H9 (cell line): Measurements from ENCODE around the gene UMAD1. TPM values are rescaled to one million over a fixed set of nuclear protein-coding genes. Genes with fewer than 3 reads are reported as not detected.

Experiments
- DNase-seq: peaks from one replicate; pipeline ENCODE4 v3.0.0-alpha.2; 2017
- H2AFZ ChIP-seq: one replicate; pipeline ENCODE4 v1.6.1; 2013; ENCODE audit warnings: mild to moderate bottlenecking, low read length, control low read depth, moderate library complexity
- H2AK5ac ChIP-seq: 2 replicates; pipeline ENCODE4 v1.6.1; 2013; ENCODE audit warnings: low read length, control low read depth, mixed read lengths; ENCODE audit not compliant: insufficient read length
- H2BK120ac ChIP-seq: one replicate; pipeline ENCODE4 v1.6.1; 2013; ENCODE audit warnings: low read depth, mild to moderate bottlenecking, low read length, control low read depth, inconsistent platforms; ENCODE audit not compliant: poor library complexity, severe bottlenecking
- H2BK12ac ChIP-seq: 2 replicates; pipeline ENCODE4 v1.6.1; 2013; ENCODE audit warnings: low read length, control low read depth, mixed read lengths, low read depth; ENCODE audit not compliant: insufficient read length
- H2BK15ac ChIP-seq: 2 replicates; pipeline ENCODE4 v1.6.1; 2013; ENCODE audit warnings: low read depth, low read length, control low read depth
- H2BK20ac ChIP-seq: one replicate; pipeline ENCODE4 v1.6.1; 2013; ENCODE audit warnings: low read depth, mild to moderate bottlenecking, low read length, control low read depth, inconsistent platforms; ENCODE audit not compliant: poor library complexity, severe bottlenecking
- H2BK5ac ChIP-seq: 2 replicates; pipeline ENCODE4 v1.6.1; 2013; ENCODE audit warnings: low read length, control low read depth, mixed read lengths; ENCODE audit not compliant: insufficient read length
- H3K14ac ChIP-seq: 2 replicates; pipeline ENCODE4 v1.6.1; 2013; ENCODE audit warnings: low read length, control low read depth; ENCODE audit not compliant: insufficient read depth
- H3K18ac ChIP-seq: 2 replicates; pipeline ENCODE4 v1.6.1; 2013; ENCODE audit warnings: low read depth, mild to moderate bottlenecking, mixed read lengths, low read length, control low read depth; ENCODE audit not compliant: insufficient read length
- H3K23ac ChIP-seq: 2 replicates; pipeline ENCODE4 v1.6.1; 2013; ENCODE audit warnings: low read length, control low read depth, mixed read lengths, low read depth; ENCODE audit not compliant: insufficient read length
- H3K23me2 ChIP-seq: 2 replicates; pipeline ENCODE4 v1.6.1; 2013; ENCODE audit warnings: low read depth, mild to moderate bottlenecking, mixed read lengths, low read length, control low read depth; ENCODE audit not compliant: insufficient read length, poor library complexity, severe bottlenecking
- H3K27ac ChIP-seq: 2 replicates; pipeline ENCODE4 v1.5.1; 2013; ENCODE audit warnings: low read length, control low read depth, mixed read lengths, low read depth; ENCODE audit not compliant: insufficient read length
- H3K27me3 ChIP-seq: 2 replicates; pipeline ENCODE4 v1.6.1; 2013; ENCODE audit warnings: low read length, control low read depth, inconsistent platforms; ENCODE audit not compliant: insufficient read depth
- H3K4ac ChIP-seq: 2 replicates; pipeline ENCODE4 v1.6.1; 2013; ENCODE audit warnings: low read depth, mild to moderate bottlenecking, control low read depth, inconsistent platforms, low read length, moderate library complexity
- H3K4me1 ChIP-seq: 2 replicates; pipeline ENCODE4 v1.6.1; 2013; ENCODE audit warnings: low read length, control low read depth, inconsistent platforms; ENCODE audit not compliant: insufficient read depth
- H3K4me2 ChIP-seq: 2 replicates; pipeline ENCODE4 v1.6.1; 2013; ENCODE audit warnings: low read length, control low read depth, mixed read lengths; ENCODE audit not compliant: insufficient read length, insufficient read depth
- H3K56ac ChIP-seq: 2 replicates; pipeline ENCODE4 v1.6.1; 2013; ENCODE audit warnings: low read depth, mild to moderate bottlenecking, mixed read lengths, low read length, control low read depth; ENCODE audit not compliant: insufficient read length
- H3K79me1 ChIP-seq: 2 replicates; pipeline ENCODE4 v1.6.1; 2013; ENCODE audit warnings: low read depth, mild to moderate bottlenecking, moderate library complexity, low read length, control low read depth, inconsistent platforms; ENCODE audit not compliant: insufficient read depth, poor library complexity, severe bottlenecking
- H3K79me2 ChIP-seq: 2 replicates; pipeline ENCODE4 v1.6.1; 2013; ENCODE audit warnings: low read length, control low read depth, inconsistent platforms; ENCODE audit not compliant: insufficient read depth
- H3K9ac ChIP-seq: 2 replicates; pipeline ENCODE4 v1.6.1; 2013; ENCODE audit warnings: low read length, control low read depth, mixed read lengths; ENCODE audit not compliant: insufficient read length; ENCODE audit errors: extremely low read depth
- H3K9me3 ChIP-seq: one replicate; pipeline ENCODE4 v1.6.1; 2013; ENCODE audit warnings: low read depth, low read length, inconsistent platforms; ENCODE audit not compliant: control insufficient read depth
- H3T11ph ChIP-seq: one replicate; pipeline ENCODE4 v1.6.1; 2013; ENCODE audit warnings: mild to moderate bottlenecking, low read length, control low read depth, inconsistent platforms
- H4K20me1 ChIP-seq: one replicate; pipeline ENCODE4 v1.6.1; 2013; ENCODE audit not compliant: control insufficient read depth, insufficient read length, insufficient read depth
- H4K5ac ChIP-seq: 2 replicates; pipeline ENCODE4 v1.6.1; 2013; ENCODE audit warnings: low read depth, mild to moderate bottlenecking, mixed read lengths, low read length, control low read depth; ENCODE audit not compliant: insufficient read length
- H4K8ac ChIP-seq: replicated peaks from 2 replicates; pipeline ENCODE4 v1.6.1; 2013; ENCODE audit warnings: low read length, control low read depth, mixed read lengths, low read depth; ENCODE audit not compliant: insufficient read length
- H4K91ac ChIP-seq: 2 replicates; pipeline ENCODE4 v1.6.1; 2013; ENCODE audit warnings: low read depth, mild to moderate bottlenecking, moderate library complexity, mixed read lengths, low read length, control low read depth; ENCODE audit not compliant: insufficient read length
- H3K27ac Mint-ChIP-seq, 3 experiments: 2 replicates in 2 of 3; 3 replicates in 1 of 3; pipeline ENCODE4 v1.8.0; 2020 to 2021; ENCODE audit warnings: mixed read lengths in 3 of 3, mild to moderate bottlenecking in 1 of 3, moderate library complexity in 1 of 3
- H3K27me3 Mint-ChIP-seq: 2 replicates; pipeline ENCODE4 v1.8.0; 2021; ENCODE audit warnings: low read depth, mild to moderate bottlenecking, moderate library complexity, mixed read lengths
- H3K36me3 Mint-ChIP-seq, 3 experiments: 2 replicates in 2 of 3; 3 replicates in 1 of 3; pipeline ENCODE4 v1.8.0; 2020 to 2021; ENCODE audit warnings: low read depth in 3 of 3, mixed read lengths in 3 of 3; ENCODE audit not compliant: insufficient read depth in 1 of 3
- H3K4me1 Mint-ChIP-seq, 2 experiments: 2 replicates each; pipeline ENCODE4 v1.8.0; 2020; ENCODE audit warnings: mixed read lengths in 2 of 2
- H3K4me3 Mint-ChIP-seq, 2 experiments: 2 replicates in 1 of 2; 3 replicates in 1 of 2; pipeline ENCODE4 v1.8.0; 2020 to 2021; ENCODE audit warnings: mild to moderate bottlenecking in 2 of 2, mixed read lengths in 2 of 2, moderate library complexity in 1 of 2
- H3K9me3 Mint-ChIP-seq, 2 experiments: 2 replicates in 1 of 2; 3 replicates in 1 of 2; pipeline ENCODE4 v1.8.0; 2020; ENCODE audit warnings: mild to moderate bottlenecking in 2 of 2, mixed read lengths in 2 of 2, moderate library complexity in 1 of 2
- WGBS: extraction: QIAGEN DNeasy Blood & Tissue Kit; methylation state at CpG from one replicate; pipeline ENCODE4 v1.1.7; 2013; ENCODE audit warnings: missing lambda C conversion rate, low lambda C conversion rate, mixed read lengths; ENCODE audit not compliant: insufficient read length; ENCODE audit errors: extremely low coverage; 5-methylcytosine and 5-hydroxymethylcytosine counted together
- total RNA-seq: library from RNA; stranded (reverse); gene quantifications from 2 replicates; pipeline ENCODE4 v1.2.1, GENCODE V29; 2021
- TF ChIP-seq, protein P1 (sequence below): fragments of 200-600 bp; sonication (generic); conservative IDR thresholded peaks from 3 replicates; pipeline ENCODE4 v1.8.0; 2021; ENCODE audit warnings: antibody characterized with exemption, mild to moderate bottlenecking

The UMAD1 gene
- total RNA-seq, 1 experiment from 2014 or later: 8.9 TPM

DNA sequence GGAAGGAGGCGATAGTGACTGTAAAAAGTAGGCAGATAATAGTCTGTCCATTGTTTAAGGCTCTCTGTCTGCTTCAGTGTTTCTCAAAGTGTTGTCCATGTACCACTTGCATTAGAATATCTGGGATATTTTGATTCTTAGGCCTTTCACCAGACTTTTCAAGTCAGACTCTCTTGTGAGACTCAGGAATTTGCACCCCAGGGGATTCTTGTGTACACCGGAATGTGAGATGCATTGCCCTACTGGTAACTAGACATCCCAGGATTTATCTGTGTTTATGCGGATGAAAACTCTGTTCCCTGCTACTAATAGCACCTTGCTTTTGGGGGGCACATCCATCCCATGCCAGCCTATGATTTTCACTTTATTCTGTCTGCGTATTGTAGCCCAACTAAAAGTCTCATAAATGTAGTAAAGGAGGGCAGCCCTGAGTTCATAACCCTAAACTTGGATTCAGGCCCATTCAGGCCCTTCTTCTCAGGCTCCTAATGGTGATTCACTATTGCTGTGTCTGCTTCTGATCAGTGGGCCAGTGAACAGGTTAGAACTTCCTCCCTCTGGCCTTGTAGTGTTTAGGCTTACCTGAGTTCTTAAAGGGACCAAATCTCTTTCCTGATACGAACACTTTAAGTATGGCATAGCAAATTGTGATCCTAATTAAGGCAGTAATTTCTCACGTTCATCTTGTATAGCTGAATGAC, 149.6 kb downstream of the UMAD1 start:
- H4K8ac ChIP-seq: no peak overlapping the region
- Mint-ChIP-seq H3K36me3 (peaks cover 0 to 4% (median 1%) of the 10 kb centered on the region in 3 experiments; a peak in 1 of 7 replicates), H3K27ac (peak overlapping the region in 2 of 3 experiments; percentile 28 to 44; a peak in 2 of 7 replicates), H3K4me3 (no peak overlapping the region), H3K27me3 (no peaks in the 10 kb centered on the region), H3K9me3 (no peaks in the 10 kb centered on the region; a peak in 1 of 5 replicates), H3K4me1 (peaks cover 33 to 44% of the 10 kb centered on the region in 2 experiments)
- no peaks in the 10 kb centered on the region for H3K27me3 ChIP-seq
- H3K9ac ChIP-seq: no peak overlapping the region
- no peak overlapping the region for H2BK12ac ChIP-seq
- H3K27ac ChIP-seq: no peak overlapping the region
- no peak overlapping the region for H3K56ac ChIP-seq
- peaks cover 7% of the 10 kb centered on the region; the same call in 1 of the 2 replicates for H3K4me1 ChIP-seq
- no peak overlapping the region for H3K14ac ChIP-seq
- H2BK20ac ChIP-seq: no peak overlapping the region
- TF ChIP-seq, protein P1, sequence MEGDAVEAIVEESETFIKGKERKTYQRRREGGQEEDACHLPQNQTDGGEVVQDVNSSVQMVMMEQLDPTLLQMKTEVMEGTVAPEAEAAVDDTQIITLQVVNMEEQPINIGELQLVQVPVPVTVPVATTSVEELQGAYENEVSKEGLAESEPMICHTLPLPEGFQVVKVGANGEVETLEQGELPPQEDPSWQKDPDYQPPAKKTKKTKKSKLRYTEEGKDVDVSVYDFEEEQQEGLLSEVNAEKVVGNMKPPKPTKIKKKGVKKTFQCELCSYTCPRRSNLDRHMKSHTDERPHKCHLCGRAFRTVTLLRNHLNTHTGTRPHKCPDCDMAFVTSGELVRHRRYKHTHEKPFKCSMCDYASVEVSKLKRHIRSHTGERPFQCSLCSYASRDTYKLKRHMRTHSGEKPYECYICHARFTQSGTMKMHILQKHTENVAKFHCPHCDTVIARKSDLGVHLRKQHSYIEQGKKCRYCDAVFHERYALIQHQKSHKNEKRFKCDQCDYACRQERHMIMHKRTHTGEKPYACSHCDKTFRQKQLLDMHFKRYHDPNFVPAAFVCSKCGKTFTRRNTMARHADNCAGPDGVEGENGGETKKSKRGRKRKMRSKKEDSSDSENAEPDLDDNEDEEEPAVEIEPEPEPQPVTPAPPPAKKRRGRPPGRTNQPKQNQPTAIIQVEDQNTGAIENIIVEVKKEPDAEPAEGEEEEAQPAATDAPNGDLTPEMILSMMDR: no peak
- DNase-seq: no peak
- no peak overlapping the region for H2BK5ac ChIP-seq
- no peak overlapping the region for H3K4me2 ChIP-seq
- H4K91ac ChIP-seq: no peak overlapping the region
- H3T11ph ChIP-seq: no peak overlapping the region
- no peak overlapping the region for H3K18ac ChIP-seq
- no peaks in the 10 kb centered on the region for H4K20me1 ChIP-seq
- no peak overlapping the region for H3K23ac ChIP-seq
- no peaks in the 10 kb centered on the region for H3K23me2 ChIP-seq
- H2BK15ac ChIP-seq: no peak overlapping the region
- H3K9me3 ChIP-seq: no peaks in the 10 kb centered on the region
- no peak overlapping the region for H2AFZ ChIP-seq
- H2AK5ac ChIP-seq: no peak overlapping the region
- no peak overlapping the region for H4K5ac ChIP-seq
- no peak overlapping the region for H3K4ac ChIP-seq
- 100% methylated on average over 1 of the region's 6 CpGs for WGBS
- H3K79me2 ChIP-seq: no peaks in the 10 kb centered on the region
- H2BK120ac ChIP-seq: no peak overlapping the region
- no peaks in the 10 kb centered on the region for H3K79me1 ChIP-seq
